Lower lobe of right lung (tissue), 2 donors: ENCODE measurements around the gene TTK. TPM values are rescaled to one million over a fixed set of nuclear protein-coding genes. Genes with fewer than 3 reads are reported as not detected.

Experiments used
- ATAC-seq, 2 donors: fragments of 200-7000 bp; cut with Tn5 transposase; one replicate each; pipeline ENCODE4 v1.9.1; 2020 to 2022; ENCODE audit warnings: mild to moderate bottlenecking in 2 of 2, moderate library complexity in 2 of 2
- DNase-seq: peaks from one replicate; pipeline ENCODE4 v3.0.0-alpha.2; 2020
- H3K27ac ChIP-seq: fragments of 200-600 bp; one replicate; pipeline ENCODE4 v1.8.0; 2022
- H3K27me3 ChIP-seq: fragments of 200-600 bp; one replicate; pipeline ENCODE4 v1.8.0; 2022; ENCODE audit warnings: low read depth
- H3K36me3 ChIP-seq: fragments of 200-600 bp; one replicate; pipeline ENCODE4 v1.8.0; 2022; ENCODE audit warnings: mild to moderate bottlenecking
- H3K4me1 ChIP-seq: fragments of 200-600 bp; one replicate; pipeline ENCODE4 v1.8.0; 2022
- H3K4me3 ChIP-seq: fragments of 200-600 bp; one replicate; pipeline ENCODE4 v1.8.0; 2022; ENCODE audit warnings: mild to moderate bottlenecking
- H3K9me3 ChIP-seq: fragments of 200-600 bp; one replicate; pipeline ENCODE4 v1.8.0; 2022
- CTCF ChIP-seq: fragments of 200-600 bp; IDR thresholded peaks from one replicate; pipeline ENCODE4 v1.8.0; 2022; ENCODE audit warnings: antibody characterized with exemption, mild to moderate bottlenecking
- intact Hi-C: fragments of 100-400 bp; cut with DNase I; formaldehyde crosslinking; loops from one replicate; pipeline ENCODE4 v1.11.0; 2022
- total RNA-seq: library from RNA; stranded (reverse); fragmentation: NEBNext Ultra II Directional; extraction: Animal tissue kit (Norgen Biotek cat#: 25700); gene quantifications from one replicate; pipeline ENCODE4 v1.2.1, GENCODE V29; 2021
- donor health status: DM: no; HTN: yes; CAD: no; lungs with severe emphysema.

The TTK gene
- total RNA-seq, 1 donor from 2014 or later: 1.7 TPM

DNA sequence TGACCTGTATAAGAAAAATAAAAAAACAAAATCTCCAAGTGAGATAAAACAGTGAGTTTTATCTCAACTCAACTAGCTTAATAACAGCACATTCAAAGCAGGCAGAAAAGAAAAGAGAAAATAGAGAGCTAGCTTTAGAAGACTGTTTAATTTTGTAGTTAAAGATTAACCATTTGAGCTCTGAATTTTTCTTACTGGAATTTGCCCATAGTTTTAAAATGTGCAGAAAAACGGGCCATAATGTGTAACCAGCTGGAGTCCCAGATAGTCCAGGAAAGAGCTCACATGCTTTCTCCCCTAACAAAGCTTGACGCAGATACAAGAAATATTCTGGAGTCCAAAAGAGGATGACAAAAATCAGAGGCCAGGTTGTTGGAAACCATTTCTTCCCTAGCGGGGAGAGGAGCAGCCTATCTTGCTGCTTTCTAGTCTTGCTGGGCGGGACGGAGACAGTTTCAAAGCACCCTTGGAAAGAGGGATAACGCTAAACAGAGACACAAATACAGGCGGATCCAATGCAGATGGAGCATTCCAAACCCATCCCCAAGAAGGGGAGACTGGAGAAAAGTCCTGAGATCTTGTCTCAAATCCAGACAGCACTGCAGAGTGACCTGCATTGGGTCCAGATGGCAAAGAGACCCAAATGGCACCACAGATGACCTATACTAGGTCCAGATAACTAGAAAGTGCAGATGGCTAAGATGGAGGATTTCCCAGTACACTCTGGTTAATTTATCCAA is 16.1 kb downstream of the TTK start:
- Histone ChIP-seq H3K27ac (no peak overlapping the region), H3K9me3 (no peaks in the 10 kb centered on the region), H3K36me3 (no peaks in the 10 kb centered on the region), H3K4me1 (no peaks in the 10 kb centered on the region), H3K27me3 (no peaks in the 10 kb centered on the region), H3K4me3 (no peak overlapping the region)
- ATAC-seq (no peak), DNase-seq (no peak)
- intact Hi-C loops: no loop called here
- no peak for TF ChIP-seq CTCF

DNA sequence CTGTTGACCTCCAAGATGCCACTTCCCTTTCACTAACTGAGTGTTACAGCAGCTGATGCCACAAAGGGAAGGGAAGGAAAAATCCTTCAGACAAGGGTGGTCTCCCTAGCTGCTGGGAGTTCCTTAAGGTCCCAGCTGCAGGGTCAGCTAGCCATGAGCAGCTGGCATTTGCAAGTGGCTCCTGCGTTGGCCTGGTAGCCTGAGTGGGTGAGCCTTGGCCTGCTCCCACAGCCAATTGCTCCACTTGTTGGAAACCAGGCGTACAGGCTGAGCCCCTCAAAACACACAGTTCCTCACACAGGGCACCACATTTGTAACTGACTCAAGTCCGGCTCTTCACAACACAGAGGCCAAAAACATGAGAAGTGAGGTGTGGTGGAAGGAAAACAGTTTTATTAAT is 16.7 kb downstream of the TTK start:
- no peak for TF ChIP-seq CTCF
- DNase-seq (no peak), ATAC-seq (no peak)
- H3K27ac ChIP-seq: no peak overlapping the region
- H3K9me3 ChIP-seq: no peaks in the 10 kb centered on the region
- H3K4me3 ChIP-seq: no peak overlapping the region
- intact Hi-C loops: no loop called here
- H3K4me1 ChIP-seq: no peaks in the 10 kb centered on the region
- H3K36me3 ChIP-seq: no peaks in the 10 kb centered on the region
- no peaks in the 10 kb centered on the region for H3K27me3 ChIP-seq

DNA sequence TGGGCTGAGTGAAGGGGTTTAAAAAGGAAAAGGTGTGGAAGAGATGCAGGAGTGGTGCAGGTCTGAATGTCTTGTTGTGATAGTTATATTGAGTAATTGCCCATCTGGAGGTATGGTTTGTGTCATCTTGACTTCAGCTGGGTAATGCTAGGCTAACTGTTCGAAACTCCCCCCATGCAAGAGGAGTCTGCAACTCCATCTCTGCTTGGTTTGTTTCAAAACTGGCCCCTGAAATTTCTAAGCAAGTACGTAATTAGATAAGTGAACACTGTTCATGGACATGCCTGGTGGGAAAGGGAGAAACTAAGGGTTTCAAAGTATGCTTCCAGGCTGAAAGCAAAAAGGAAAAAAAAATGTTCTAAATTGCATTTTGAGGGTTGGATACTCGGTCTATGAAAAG is 17.1 kb downstream of the TTK start:
- Histone ChIP-seq H3K36me3 (no peaks in the 10 kb centered on the region), H3K27me3 (no peaks in the 10 kb centered on the region), H3K27ac (no peak overlapping the region), H3K4me3 (no peak overlapping the region), H3K4me1 (no peaks in the 10 kb centered on the region), H3K9me3 (no peaks in the 10 kb centered on the region)
- no peak for TF ChIP-seq CTCF
- DNase-seq (no peak), ATAC-seq (no peak)
- intact Hi-C loops: no loop called here

GRCh38 chr6:80022803-80023202 is 18.4 kb downstream of the TTK start:
- Histone ChIP-seq H3K4me1 (no peaks in the 10 kb centered on the region), H3K9me3 (no peaks in the 10 kb centered on the region), H3K27ac (no peak overlapping the region), H3K4me3 (no peak overlapping the region), H3K36me3 (no peaks in the 10 kb centered on the region), H3K27me3 (no peaks in the 10 kb centered on the region)
- DNase-seq: no peak
- intact Hi-C loops: no loop called here
- TF ChIP-seq CTCF: no peak
- ATAC-seq: no peak

- Histone ChIP-seq H3K27ac (no peak overlapping the region), H3K36me3 (no peaks in the 10 kb centered on the region), H3K4me1 (no peaks in the 10 kb centered on the region), H3K4me3 (no peak overlapping the region), H3K27me3 (no peaks in the 10 kb centered on the region), H3K9me3 (no peaks in the 10 kb centered on the region)
- intact Hi-C loops: no loop called here
- no peak for TF ChIP-seq CTCF
- ATAC-seq (no peak), DNase-seq (no peak)
Measured at GRCh38 chr6:80028589-80028988, 24.1 kb downstream of the TTK start.
